Measurements from ENCODE around the gene SMARCD1.
A peak's percentile ranks its signal among the peaks of the same experiment; 100 is the strongest.
"Not testable (repeated sequence)": the region's sequence is repeated elsewhere in the genome, so short reads cannot be mapped to it uniquely, and the experiment has no call there.

SMARCD1 gene

GRCh38 chr12:50075808-50076170 lies 9.4 kb upstream of the SMARCD1 start:
- peaks cover 10% of the 10 kb centered on the region for H3K4me1 ChIP-seq (ENCODE audit: control insufficient read depth, insufficient read depth, low read length)
- 94 to 100% methylated on average over 1 of the region's 1 CpG for WGBS, 2 experiments
- no peak overlapping the region for H3K4me3 ChIP-seq (ENCODE audit: insufficient read depth, low read depth, low read length)
- no peak overlapping the region for H3K27ac ChIP-seq (ENCODE audit: insufficient read depth, low read depth, low read length, poor library complexity, severe bottlenecking)
- H3K27me3 ChIP-seq (ENCODE audit: control insufficient read depth, insufficient read depth, low read length, poor library complexity, severe bottlenecking), result no peaks in the 10 kb centered on the region
- no peaks in the 10 kb centered on the region for H3K9me3 ChIP-seq (ENCODE audit: control insufficient read depth, low read length)
- no peaks in the 10 kb centered on the region for H3K36me3 ChIP-seq (ENCODE audit: control insufficient read depth, insufficient read depth, low read length)

GRCh38 chr12:50077099-50077498 lies 8.0 kb upstream of the SMARCD1 start:
- Histone ChIP-seq H3K9me3 (ENCODE audit: control insufficient read depth, low read length) (no peaks in the 10 kb centered on the region), H3K4me3 (ENCODE audit: insufficient read depth, low read depth, low read length) (no peak overlapping the region), H3K4me1 (ENCODE audit: control insufficient read depth, insufficient read depth, low read length) (peaks cover 10% of the 10 kb centered on the region), H3K27me3 (ENCODE audit: control insufficient read depth, insufficient read depth, low read length, poor library complexity, severe bottlenecking) (no peaks in the 10 kb centered on the region), H3K27ac (ENCODE audit: insufficient read depth, low read depth, low read length, poor library complexity, severe bottlenecking) (no peak overlapping the region), H3K36me3 (ENCODE audit: control insufficient read depth, insufficient read depth, low read length) (no peaks in the 10 kb centered on the region)
- WGBS, 2 experiments, result 91 to 92% methylated on average over 12 of the region's 12 CpGs

GRCh38 chr12:50078281-50078680 lies 6.9 kb upstream of the SMARCD1 start:
- no peaks in the 10 kb centered on the region for H3K27me3 ChIP-seq (ENCODE audit: control insufficient read depth, insufficient read depth, low read length, poor library complexity, severe bottlenecking)
- H3K9me3 ChIP-seq (ENCODE audit: control insufficient read depth, low read length), result no peaks in the 10 kb centered on the region
- no peaks in the 10 kb centered on the region for H3K4me1 ChIP-seq (ENCODE audit: control insufficient read depth, insufficient read depth, low read length)
- H3K27ac ChIP-seq (ENCODE audit: insufficient read depth, low read depth, low read length, poor library complexity, severe bottlenecking), result no peak overlapping the region
- WGBS, 2 experiments, result 93 to 95% methylated on average over 10 of the region's 10 CpGs
- H3K4me3 ChIP-seq (ENCODE audit: insufficient read depth, low read depth, low read length), result no peak overlapping the region
- no peaks in the 10 kb centered on the region for H3K36me3 ChIP-seq (ENCODE audit: control insufficient read depth, insufficient read depth, low read length)

- 84 to 85% methylated on average over 5 of the region's 5 CpGs for WGBS, 2 experiments
- no peaks in the 10 kb centered on the region for H3K27me3 ChIP-seq (ENCODE audit: control insufficient read depth, insufficient read depth, low read length, poor library complexity, severe bottlenecking)
- no peaks in the 10 kb centered on the region for H3K9me3 ChIP-seq (ENCODE audit: control insufficient read depth, low read length)
- H3K36me3 ChIP-seq (ENCODE audit: control insufficient read depth, insufficient read depth, low read length), result no peaks in the 10 kb centered on the region
- H3K27ac ChIP-seq (ENCODE audit: insufficient read depth, low read depth, low read length, poor library complexity, severe bottlenecking), result no peak overlapping the region
- no peak overlapping the region for H3K4me3 ChIP-seq (ENCODE audit: insufficient read depth, low read depth, low read length)
- H3K4me1 ChIP-seq (ENCODE audit: control insufficient read depth, insufficient read depth, low read length), result no peaks in the 10 kb centered on the region
Observed at GRCh38 chr12:50079771-50080170, 5.4 kb upstream of the SMARCD1 start.

GRCh38 chr12:50081096-50081808 lies 3.9 kb upstream of the SMARCD1 start:
- Histone ChIP-seq H3K27ac (ENCODE audit: insufficient read depth, low read depth, low read length, poor library complexity, severe bottlenecking) (no peak overlapping the region), H3K4me1 (ENCODE audit: control insufficient read depth, insufficient read depth, low read length) (no peaks in the 10 kb centered on the region), H3K4me3 (ENCODE audit: insufficient read depth, low read depth, low read length) (no peak overlapping the region), H3K9me3 (ENCODE audit: control insufficient read depth, low read length) (no peaks in the 10 kb centered on the region), H3K27me3 (ENCODE audit: control insufficient read depth, insufficient read depth, low read length, poor library complexity, severe bottlenecking) (no peaks in the 10 kb centered on the region), H3K36me3 (ENCODE audit: control insufficient read depth, insufficient read depth, low read length) (no peaks in the 10 kb centered on the region)
- WGBS, 2 experiments, result 66 to 68% methylated on average over 46 of the region's 46 CpGs

GRCh38 chr12:50082644-50083043 lies 2.5 kb upstream of the SMARCD1 start:
- no peak overlapping the region for H3K27ac ChIP-seq (ENCODE audit: insufficient read depth, low read depth, low read length, poor library complexity, severe bottlenecking)
- WGBS, 2 experiments, result 91 to 92% methylated on average over 7 of the region's 7 CpGs
- H3K36me3 ChIP-seq (ENCODE audit: control insufficient read depth, insufficient read depth, low read length), result peaks cover 12% of the 10 kb centered on the region

GRCh38 chr12:50083301-50083700 lies 1.8 kb upstream of the SMARCD1 start:
- 93 to 100% methylated on average over 1 of the region's 1 CpG for WGBS, 2 experiments
- H3K27me3 ChIP-seq (ENCODE audit: control insufficient read depth, insufficient read depth, low read length, poor library complexity, severe bottlenecking), result no peaks in the 10 kb centered on the region
- H3K4me1 ChIP-seq (ENCODE audit: control insufficient read depth, insufficient read depth, low read length), result no peaks in the 10 kb centered on the region
- H3K27ac ChIP-seq (ENCODE audit: insufficient read depth, low read depth, low read length, poor library complexity, severe bottlenecking), result no peak overlapping the region
- H3K9me3 ChIP-seq (ENCODE audit: control insufficient read depth, low read length), result no peaks in the 10 kb centered on the region
- H3K36me3 ChIP-seq (ENCODE audit: control insufficient read depth, insufficient read depth, low read length), result peaks cover 18% of the 10 kb centered on the region
- no peak overlapping the region for H3K4me3 ChIP-seq (ENCODE audit: insufficient read depth, low read depth, low read length)

More at GRCh38 chr12:50082644-50083043, 2.5 kb upstream of the SMARCD1 start:
- no peaks in the 10 kb centered on the region for H3K9me3 ChIP-seq (ENCODE audit: control insufficient read depth, low read length)
- no peaks in the 10 kb centered on the region for H3K27me3 ChIP-seq (ENCODE audit: control insufficient read depth, insufficient read depth, low read length, poor library complexity, severe bottlenecking)
- no peaks in the 10 kb centered on the region for H3K4me1 ChIP-seq (ENCODE audit: control insufficient read depth, insufficient read depth, low read length)
- H3K4me3 ChIP-seq (ENCODE audit: insufficient read depth, low read depth, low read length), result no peak overlapping the region

- 72 to 77% methylated on average over 6 to 7 of the region's 7 CpGs for WGBS, 2 experiments
- not testable (repeated sequence) for H3K27me3 ChIP-seq (ENCODE audit: control insufficient read depth, insufficient read depth, low read length, poor library complexity, severe bottlenecking); H3K4me1 ChIP-seq (ENCODE audit: control insufficient read depth, insufficient read depth, low read length); H3K9me3 ChIP-seq (ENCODE audit: control insufficient read depth, low read length)
- Histone ChIP-seq H3K4me3 (ENCODE audit: insufficient read depth, low read depth, low read length) (peak overlapping the region; percentile 68), H3K36me3 (ENCODE audit: control insufficient read depth, insufficient read depth, low read length) (peaks cover 26% of the 10 kb centered on the region), H3K27ac (ENCODE audit: insufficient read depth, low read depth, low read length, poor library complexity, severe bottlenecking) (peak overlapping the region; percentile 66)
Observed at GRCh38 chr12:50084409-50084774, 750 bp upstream of the SMARCD1 start.

GRCh38 chr12:50085615-50086072 lies 502 bp downstream of the SMARCD1 start:
- Histone ChIP-seq H3K9me3 (ENCODE audit: control insufficient read depth, low read length) (no peaks in the 10 kb centered on the region), H3K4me3 (ENCODE audit: insufficient read depth, low read depth, low read length) (peak overlapping the region; percentile 68), H3K27me3 (ENCODE audit: control insufficient read depth, insufficient read depth, low read length, poor library complexity, severe bottlenecking) (no peaks in the 10 kb centered on the region), H3K27ac (ENCODE audit: insufficient read depth, low read depth, low read length, poor library complexity, severe bottlenecking) (peak overlapping the region; percentile 95), H3K36me3 (ENCODE audit: control insufficient read depth, insufficient read depth, low read length) (peaks cover 37% of the 10 kb centered on the region), H3K4me1 (ENCODE audit: control insufficient read depth, insufficient read depth, low read length) (no peaks in the 10 kb centered on the region)
- WGBS, 2 experiments, result 26% methylated on average over 8 of the region's 8 CpGs

GRCh38 chr12:50086148-50086547 lies 1.0 kb downstream of the SMARCD1 start:
- peaks cover 42% of the 10 kb centered on the region for H3K36me3 ChIP-seq (ENCODE audit: control insufficient read depth, insufficient read depth, low read length)
- no peaks in the 10 kb centered on the region for H3K27me3 ChIP-seq (ENCODE audit: control insufficient read depth, insufficient read depth, low read length, poor library complexity, severe bottlenecking)
- H3K9me3 ChIP-seq (ENCODE audit: control insufficient read depth, low read length), result no peaks in the 10 kb centered on the region
- WGBS, 2 experiments, result 89 to 90% methylated on average over 5 of the region's 5 CpGs
- H3K4me1 ChIP-seq (ENCODE audit: control insufficient read depth, insufficient read depth, low read length), result no peaks in the 10 kb centered on the region
- peak overlapping the region; percentile 68 for H3K4me3 ChIP-seq (ENCODE audit: insufficient read depth, low read depth, low read length)
- no peak overlapping the region for H3K27ac ChIP-seq (ENCODE audit: insufficient read depth, low read depth, low read length, poor library complexity, severe bottlenecking)

All from ectodermal cell (in vitro differentiated cells).